IPS-15b (cell line): Measurements from ENCODE around the gene DDX19B.
A peak's percentile ranks its signal among the peaks of the same experiment; 100 is the strongest.

ENCODE experiments used
- H3K27me3 ChIP-seq: one replicate; pipeline ENCODE4 v1.6.1; 2013; ENCODE audit warnings: low read length; ENCODE audit not compliant: control insufficient read depth, insufficient read depth
- H3K36me3 ChIP-seq: one replicate; pipeline ENCODE4 v1.6.1; 2013; ENCODE audit warnings: low read length; ENCODE audit not compliant: control insufficient read depth, insufficient read depth
- H3K4me1 ChIP-seq: one replicate; pipeline ENCODE4 v1.6.1; 2013; ENCODE audit warnings: mild to moderate bottlenecking, low read length; ENCODE audit not compliant: control insufficient read depth, insufficient read depth
- H3K4me3 ChIP-seq: one replicate; pipeline ENCODE4 v1.5.1; 2013; ENCODE audit warnings: low read depth, low read length
- H3K9ac ChIP-seq: one replicate; pipeline ENCODE4 v1.6.1; 2013; ENCODE audit warnings: low read depth, mild to moderate bottlenecking, low read length
- H3K9me3 ChIP-seq: one replicate; pipeline ENCODE4 v1.6.1; 2013; ENCODE audit warnings: mild to moderate bottlenecking, low read length; ENCODE audit not compliant: control insufficient read depth, insufficient read depth

DDX19B gene

DNA sequence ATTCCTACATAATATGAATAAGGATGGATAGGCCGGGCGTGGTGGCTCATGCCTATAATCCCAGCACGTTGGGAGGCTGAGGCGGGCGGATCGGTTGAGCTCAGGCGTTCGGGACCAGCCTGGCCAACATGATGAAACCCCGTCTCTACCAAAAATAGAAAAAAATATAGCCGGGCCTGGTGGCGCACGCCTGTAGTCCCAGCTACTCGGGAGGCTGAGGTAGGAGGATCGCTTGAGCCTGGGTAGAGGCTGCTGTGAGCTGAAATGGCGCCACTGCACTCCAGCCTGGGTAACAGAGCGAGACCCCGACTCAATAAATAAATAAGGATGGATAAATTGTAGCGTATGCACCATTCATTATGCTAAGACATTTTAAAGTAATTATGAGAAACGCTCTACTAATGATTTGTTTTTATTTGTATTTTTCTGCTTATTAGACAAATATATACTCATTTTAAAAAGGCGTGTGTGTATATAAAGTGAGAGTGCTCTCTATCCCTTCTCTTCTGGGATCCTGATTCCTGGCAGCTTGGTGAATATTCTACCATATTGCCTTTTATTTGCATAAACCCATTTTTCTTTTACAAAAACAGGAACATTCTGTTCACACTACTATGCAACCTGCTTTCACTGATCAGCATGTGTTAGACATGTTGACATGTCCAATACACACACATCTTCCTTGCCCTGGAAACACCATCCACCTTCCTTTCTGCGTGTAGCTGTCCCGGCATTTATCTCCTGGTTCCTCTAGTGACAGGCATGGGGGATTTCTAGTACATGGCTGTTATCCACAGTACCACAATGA, 74.1 kb downstream of the DDX19B start:
- no peak overlapping the region for H3K9ac ChIP-seq
- peaks cover 24% of the 10 kb centered on the region for H3K36me3 ChIP-seq
- no peaks in the 10 kb centered on the region for H3K9me3 ChIP-seq
- no peak overlapping the region for H3K4me3 ChIP-seq
- H3K4me1 ChIP-seq = no peaks in the 10 kb centered on the region
- no peaks in the 10 kb centered on the region for H3K27me3 ChIP-seq

GRCh38 chr16:70374213-70374612, 75.2 kb downstream of the DDX19B start:
- Histone ChIP-seq H3K9me3 (no peaks in the 10 kb centered on the region), H3K4me3 (no peak overlapping the region), H3K4me1 (no peaks in the 10 kb centered on the region), H3K27me3 (no peaks in the 10 kb centered on the region), H3K9ac (no peak overlapping the region), H3K36me3 (peaks cover 24% of the 10 kb centered on the region)

DNA sequence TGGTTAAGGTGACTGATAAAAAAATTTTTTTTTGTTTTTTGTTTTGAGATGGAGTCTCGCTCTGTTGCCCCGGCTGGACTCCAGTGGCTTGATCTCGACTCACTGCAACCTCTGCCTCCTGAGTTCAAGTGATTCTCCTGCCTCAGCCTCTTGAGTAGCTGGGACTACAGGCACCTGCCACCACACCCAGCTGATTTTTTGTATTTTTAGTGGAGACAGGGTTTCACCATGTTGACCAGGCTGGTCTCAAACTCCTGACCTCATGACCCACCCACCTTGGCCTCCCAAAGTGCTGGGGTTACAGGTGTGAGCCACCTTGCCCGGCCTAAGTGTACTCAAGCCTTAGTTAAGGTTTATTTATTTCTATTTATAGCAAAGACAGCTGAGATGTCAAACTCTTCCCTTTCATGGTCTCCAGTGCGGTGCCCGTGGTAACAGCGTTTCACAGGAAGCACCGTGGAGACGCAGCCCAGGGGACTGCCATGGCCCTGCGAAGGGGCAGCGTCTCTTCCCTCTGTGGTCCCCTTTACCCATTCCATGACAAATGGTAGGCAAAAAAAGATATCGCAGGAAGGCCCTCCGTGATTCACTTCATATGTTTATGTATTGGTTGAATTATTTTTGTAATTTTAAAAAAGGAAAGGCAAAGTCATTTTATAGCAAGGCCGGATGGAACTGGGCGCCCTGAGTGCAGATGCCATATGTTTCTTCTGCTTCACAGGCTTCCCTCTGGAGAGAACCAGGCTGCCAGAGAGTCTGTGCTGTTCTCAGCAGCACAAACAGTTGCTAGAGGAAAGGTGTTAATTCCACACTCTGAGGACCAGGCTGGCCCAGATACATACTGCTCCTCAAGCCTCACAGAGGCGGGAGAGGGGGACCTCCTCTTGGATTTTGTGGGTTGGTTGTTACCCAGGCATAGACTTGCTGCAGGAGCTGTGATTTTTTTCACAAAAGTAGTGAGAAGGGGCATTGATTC, 76.9 kb downstream of the DDX19B start:
- Histone ChIP-seq H3K4me1 (no peaks in the 10 kb centered on the region), H3K4me3 (no peak overlapping the region), H3K9me3 (no peaks in the 10 kb centered on the region), H3K36me3 (peaks cover 22% of the 10 kb centered on the region), H3K27me3 (no peaks in the 10 kb centered on the region), H3K9ac (no peak overlapping the region)

- H3K4me1 ChIP-seq = no peaks in the 10 kb centered on the region
- H3K9ac ChIP-seq = no peak overlapping the region
- no peaks in the 10 kb centered on the region for H3K9me3 ChIP-seq
- H3K4me3 ChIP-seq = no peak overlapping the region
- peaks cover 12% of the 10 kb centered on the region for H3K36me3 ChIP-seq
- no peaks in the 10 kb centered on the region for H3K27me3 ChIP-seq
Observed at GRCh38 chr16:70377782-70378181, 78.8 kb downstream of the DDX19B start.

DNA sequence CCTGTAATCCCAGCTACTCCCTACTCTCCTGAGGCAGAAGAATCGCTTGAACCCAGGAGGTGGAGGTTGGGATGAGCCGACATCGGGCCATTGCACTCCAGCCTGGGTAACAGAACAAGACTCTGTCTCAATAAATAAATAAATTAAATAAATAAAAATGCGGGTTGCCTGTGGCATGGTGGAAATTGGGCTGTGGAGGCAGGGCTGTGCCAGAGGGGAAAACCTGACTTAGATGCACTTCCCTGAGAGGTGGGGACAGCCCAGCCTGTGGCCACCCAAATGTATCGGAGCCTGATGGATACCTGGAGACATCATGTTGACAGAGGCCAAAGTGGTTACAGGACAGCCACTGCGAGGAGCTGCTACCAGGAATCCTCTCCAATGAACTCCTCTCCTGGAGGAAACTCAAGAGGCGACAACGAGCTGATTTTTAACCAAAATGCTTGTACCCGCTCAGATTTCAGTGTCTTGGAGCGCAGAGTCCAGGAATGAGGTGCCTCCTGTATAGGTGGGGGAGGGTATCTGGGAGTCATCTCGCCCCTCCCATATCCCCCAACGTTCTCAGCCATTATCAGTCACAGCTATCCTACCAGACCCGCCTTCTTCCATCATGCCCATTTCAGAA, 80.0 kb downstream of the DDX19B start:
- no peaks in the 10 kb centered on the region for H3K27me3 ChIP-seq
- no peaks in the 10 kb centered on the region for H3K4me1 ChIP-seq
- H3K9me3 ChIP-seq = no peaks in the 10 kb centered on the region
- peaks cover 12% of the 10 kb centered on the region for H3K36me3 ChIP-seq
- H3K4me3 ChIP-seq = no peak overlapping the region
- H3K9ac ChIP-seq = no peak overlapping the region

DNA sequence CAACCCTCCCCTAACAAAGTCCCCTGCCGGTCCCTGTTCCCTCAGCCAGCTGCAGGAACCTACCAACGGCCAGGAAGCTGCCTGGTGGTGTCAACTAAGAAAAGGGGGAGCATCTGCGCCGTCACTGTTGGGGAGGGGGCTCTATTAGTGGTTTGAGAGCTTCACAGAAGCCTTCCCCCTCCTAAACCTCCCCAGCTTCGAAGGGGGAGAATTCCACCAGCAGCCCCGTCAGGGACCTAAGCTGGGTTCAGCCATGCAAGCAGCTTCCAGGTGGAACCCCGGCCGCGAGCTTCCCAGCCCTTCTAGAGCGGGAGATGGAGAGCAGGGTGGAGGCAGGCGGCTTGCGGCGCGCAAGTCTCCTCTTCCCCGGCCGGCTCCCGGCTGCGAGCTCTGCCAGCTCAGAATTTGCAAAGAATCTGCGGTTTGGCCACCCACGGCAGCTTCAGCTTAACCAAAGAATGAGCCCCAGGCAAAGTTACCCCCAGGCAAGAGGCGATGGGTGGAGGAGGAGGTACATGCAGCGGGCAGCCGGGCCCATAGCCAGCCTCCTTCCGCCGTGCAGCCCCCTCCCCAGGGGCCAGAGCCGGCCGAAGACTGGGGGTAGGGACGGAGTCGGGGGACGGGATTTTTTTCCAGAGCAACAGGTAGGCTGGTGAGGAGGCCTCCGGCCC, 81.4 kb downstream of the DDX19B start:
- peak overlapping the region; percentile 95 for H3K4me3 ChIP-seq
- H3K4me1 ChIP-seq = no peaks in the 10 kb centered on the region
- peaks cover 12% of the 10 kb centered on the region for H3K36me3 ChIP-seq
- H3K27me3 ChIP-seq = no peaks in the 10 kb centered on the region
- H3K9me3 ChIP-seq = no peaks in the 10 kb centered on the region
- peak overlapping the region; percentile 97 for H3K9ac ChIP-seq

- no peaks in the 10 kb centered on the region for H3K9me3 ChIP-seq
- no peaks in the 10 kb centered on the region for H3K4me1 ChIP-seq
- peak overlapping the region; percentile 95 for H3K4me3 ChIP-seq
- peaks cover 12% of the 10 kb centered on the region for H3K36me3 ChIP-seq
- no peaks in the 10 kb centered on the region for H3K27me3 ChIP-seq
- H3K9ac ChIP-seq = peak overlapping the region; percentile 97
Observed at GRCh38 chr16:70380919-70381603, 82.1 kb downstream of the DDX19B start.

GRCh38 chr16:70381604-70382342, 82.8 kb downstream of the DDX19B start:
- Histone ChIP-seq H3K9me3 (no peaks in the 10 kb centered on the region), H3K27me3 (no peaks in the 10 kb centered on the region), H3K36me3 (peaks cover 12% of the 10 kb centered on the region), H3K4me3 (peak overlapping the region; percentile 71), H3K4me1 (no peaks in the 10 kb centered on the region), H3K9ac (peak overlapping the region; percentile 76)

- no peak overlapping the region for H3K4me3 ChIP-seq
Observed at GRCh38 chr16:70383421-70383960, 84.5 kb downstream of the DDX19B start.

More at GRCh38 chr16:70383421-70383960, 84.5 kb downstream of the DDX19B start:
- Histone ChIP-seq H3K9ac (no peak overlapping the region), H3K9me3 (no peaks in the 10 kb centered on the region), H3K36me3 (peaks cover 15% of the 10 kb centered on the region), H3K27me3 (no peaks in the 10 kb centered on the region), H3K4me1 (no peaks in the 10 kb centered on the region)
